Stimulated activated CD8-positive, alpha-beta memory T cell treated with anti-CD3 and anti-CD28 coated beads, Interleukin-2, amount 100 ng/mL, for 1 hour (primary cell): ENCODE measurements around the gene ZNF93.
"Not testable (repeated sequence)": the region's sequence is repeated elsewhere in the genome, so short reads cannot be mapped to it uniquely, and the experiment has no call there.

Experiments used
- DNase-seq, 2 donors: peaks; one replicate each; pipeline ENCODE4 v3.0.0-alpha.2; 2020; ENCODE audit warnings: low read depth in 2 of 2

ZNF93 gene

GRCh38 chr19:19937403-19937802 lies 36.7 kb downstream of the ZNF93 start:
- DNase-seq = no peak

- DNase-seq = no peak
Measured at GRCh38 chr19:19938449-19938848, 37.7 kb downstream of the ZNF93 start.

- DNase-seq = no peak
Measured at GRCh38 chr19:19943848-19944582, 43.3 kb downstream of the ZNF93 start.

- no peak for DNase-seq
Measured at GRCh38 chr19:19944583-19944880, 43.8 kb downstream of the ZNF93 start.

- DNase-seq = no peak
Measured at GRCh38 chr19:19946226-19946625, 45.5 kb downstream of the ZNF93 start.

GRCh38 chr19:19948800-19949199 lies 48.1 kb downstream of the ZNF93 start:
- no peak for DNase-seq

- no peak for DNase-seq
Measured at GRCh38 chr19:19955208-19955607, 54.5 kb downstream of the ZNF93 start.

- DNase-seq = no peak
Measured at GRCh38 chr19:19956434-19957075, 55.8 kb downstream of the ZNF93 start.

- not testable (repeated sequence) for DNase-seq
Measured at GRCh38 chr19:19957766-19958165, 57.0 kb downstream of the ZNF93 start.

GRCh38 chr19:19959151-19959799 lies 58.5 kb downstream of the ZNF93 start:
- DNase-seq = peak; percentile 26 to 33

GRCh38 chr19:19964416-19964815 lies 63.7 kb downstream of the ZNF93 start:
- no peak for DNase-seq

- not testable (repeated sequence) for DNase-seq
Measured at GRCh38 chr19:19966126-19966525, 65.4 kb downstream of the ZNF93 start.

GRCh38 chr19:19966862-19967261 lies 66.1 kb downstream of the ZNF93 start:
- DNase-seq = no peak
